GM12878 (cell line): ENCODE results near the gene MPDZ. TPM values are rescaled to one million over a fixed set of nuclear protein-coding genes. Genes with fewer than 3 reads are reported as not detected.

Source experiments
- ATAC-seq: fragments of 200-7000 bp; cut with Tn5 transposase; 3 replicates; pipeline ENCODE4 v1.9.1; 2020; ENCODE audit warnings: mild to moderate bottlenecking, moderate library complexity
- BruUV-seq: library from RNA; stranded (reverse); fragments of 400-500 nt; replicated peaks from 2 replicates; lab custom pipeline; 2021; lab: Mats Ljungman, UMichigan
- CTCF ChIA-PET: fragments of 300-600 bp; sonication (Branson Sonifier 250); formaldehyde crosslinking; extraction: SDS; loops from one replicate; lab custom pipeline; 2021; ENCODE audit warnings: inconsistent platforms; lab: Yijun Ruan, JAX
- POLR2A ChIA-PET: fragments of 350-600 bp; formaldehyde crosslinking; extraction: SDS; loops from one replicate; lab custom pipeline; 2021; ENCODE audit warnings: inconsistent platforms; lab: Charles Lee
- RAD21 ChIA-PET: fragments of 300-600 bp; sonication (Branson Sonifier 250); formaldehyde crosslinking; loops from one replicate; lab custom pipeline; 2023; ENCODE audit warnings: antibody characterized with exemption; ENCODE audit not compliant: unreplicated experiment; lab: Charles Lee
- SMC1A ChIA-PET: fragments of 300-600 bp; sonication (Branson Sonifier 250); formaldehyde crosslinking; loops from one replicate; lab custom pipeline; 2023; ENCODE audit not compliant: unreplicated experiment, uncharacterized antibody; lab: Charles Lee
- DNase-seq: peaks from one replicate; pipeline ENCODE4 v3.0.0-alpha.2; 2011; ENCODE audit warnings: low read depth, low spot score
- FAIRE-seq: peaks from 3 replicates; lab custom pipeline; 2011; peaks lifted over from hg19 to GRCh38; lab: Jason Lieb, UNC
- H2AFZ ChIP-seq: 2 replicates; pipeline ENCODE4 v1.6.0; 2011; ENCODE audit warnings: low read depth, low read length, control low read depth; ENCODE audit not compliant: control insufficient read depth
- H3K27ac ChIP-seq: 2 replicates; pipeline ENCODE4 v1.5.1; 2011; ENCODE audit warnings: control low read depth; ENCODE audit not compliant: control insufficient read depth, insufficient read depth
- H3K27me3 ChIP-seq, 2 experiments: replicated peaks in 1 of 2; 2 replicates each; pipeline versions ENCODE4 v1.6.0 to v1.6.1; 2011; ENCODE audit warnings: low read length in 1 of 2; ENCODE audit not compliant: control insufficient read depth in 2 of 2, insufficient read depth in 2 of 2
- H3K36me3 ChIP-seq, 2 experiments: 2 replicates each; pipeline ENCODE4 v1.5.1; 2011; ENCODE audit warnings: low read length in 1 of 2; ENCODE audit not compliant: control insufficient read depth in 2 of 2, insufficient read depth in 2 of 2
- H3K4me1 ChIP-seq: 2 replicates; pipeline ENCODE4 v1.6.1; 2011; ENCODE audit warnings: mild to moderate bottlenecking, low read length, moderate library complexity, mixed read lengths; ENCODE audit not compliant: control insufficient read depth, insufficient read depth
- H3K4me2 ChIP-seq: 2 replicates; pipeline ENCODE4 v1.6.0; 2011; ENCODE audit warnings: control low read depth; ENCODE audit not compliant: control insufficient read depth, insufficient read depth
- H3K4me3 ChIP-seq: fragments of 200-600 bp; sonication (generic); 2 replicates; pipeline ENCODE4 v1.5.1; 2016
- H3K79me2 ChIP-seq: 2 replicates; pipeline ENCODE4 v1.6.0; 2011; ENCODE audit warnings: low read length; ENCODE audit not compliant: control insufficient read depth, insufficient read depth
- H3K9ac ChIP-seq: 2 replicates; pipeline ENCODE4 v1.8.0; 2011; ENCODE audit warnings: low read length, control low read depth, mixed read lengths; ENCODE audit not compliant: control insufficient read depth, insufficient read depth
- H3K9me3 ChIP-seq: replicated peaks from 3 replicates; pipeline ENCODE4 v1.5.1; 2011; ENCODE audit warnings: mild to moderate bottlenecking, low read length; ENCODE audit not compliant: control insufficient read depth, insufficient read depth
- H4K20me1 ChIP-seq: 2 replicates; pipeline ENCODE4 v1.6.0; 2011; ENCODE audit not compliant: control insufficient read depth, insufficient read depth
- HDAC6 ChIP-seq: fragments of 200-600 bp; sonication (generic); IDR thresholded peaks from one replicate; pipeline ENCODE4 v1.8.0; 2017; ENCODE audit warnings: antibody characterized with exemption; ENCODE audit not compliant: unreplicated experiment
- IKZF2 ChIP-seq, 2 experiments: fragments of 450-650 bp; IDR thresholded peaks; 2 replicates each; pipeline ENCODE4 v1.6.1; 2017; ENCODE audit warnings: mild to moderate bottlenecking in 2 of 2, moderate library complexity in 2 of 2
- MTA2 ChIP-seq: fragments of 450-650 bp; IDR thresholded peaks from 2 replicates; pipeline ENCODE4 v1.6.1; 2016; ENCODE audit warnings: low read depth, mild to moderate bottlenecking, moderate library complexity
- POU2F2 ChIP-seq: IDR thresholded peaks from 3 replicates; pipeline ENCODE4 v1.6.1; 2011; ENCODE audit warnings: low read depth, mild to moderate bottlenecking, low read length, borderline replicate concordance
- RAD21 ChIP-seq: IDR thresholded peaks from 2 replicates; pipeline ENCODE4 v1.6.1; 2011; ENCODE audit warnings: mild to moderate bottlenecking, low read depth, low read length, moderate library complexity; ENCODE audit not compliant: insufficient read depth
- RAD51 ChIP-seq: fragments of 450-650 bp; IDR thresholded peaks from 2 replicates; pipeline ENCODE4 v1.6.1; 2016; ENCODE audit warnings: moderate library complexity, mild to moderate bottlenecking, inconsistent platforms
- RFX5 ChIP-seq: IDR thresholded peaks from 2 replicates; pipeline ENCODE4 v1.6.1; 2011; ENCODE audit warnings: low read depth, low read length, improper control_type of control experiment
- SPI1 ChIP-seq: IDR thresholded peaks from 2 replicates; pipeline ENCODE4 v1.6.1; 2011; ENCODE audit warnings: low read depth, mild to moderate bottlenecking, low read length, moderate library complexity, borderline replicate concordance; ENCODE audit not compliant: insufficient read depth
- SRF ChIP-seq, 2 experiments: IDR thresholded peaks; 2 replicates each; pipeline ENCODE4 v1.6.1; 2011; ENCODE audit warnings: low read depth in 2 of 2, low read length in 2 of 2, mild to moderate bottlenecking in 1 of 2, moderate library complexity in 1 of 2
- TCF7 ChIP-seq: IDR thresholded peaks from 2 replicates; pipeline ENCODE4 v1.6.1; 2014; ENCODE audit warnings: antibody characterized with exemption, borderline replicate concordance
- ZNF24 ChIP-seq: fragments of 450-650 bp; IDR thresholded peaks from 2 replicates; pipeline ENCODE4 v1.6.1; 2017; ENCODE audit warnings: antibody characterized with exemption, mild to moderate bottlenecking
- ZNF274 ChIP-seq: IDR thresholded peaks from one replicate; pipeline ENCODE4 v1.8.0; 2011; ENCODE audit not compliant: insufficient read length, insufficient read depth
- ZZZ3 ChIP-seq: IDR thresholded peaks from 2 replicates; pipeline ENCODE4 v1.6.1; 2011; ENCODE audit warnings: low read depth; ENCODE audit not compliant: control insufficient read depth, insufficient read length
- WGBS: methylation state at CpG from one replicate; pipeline ENCODE4 v1.1.6; 2016; ENCODE audit warnings: low lambda C conversion rate; ENCODE audit not compliant: insufficient replicate concordance, insufficient coverage; ENCODE audit errors: missing lambda C conversion rate; 5-methylcytosine and 5-hydroxymethylcytosine counted together
- in situ Hi-C: fragments of 300-500 bp; cut with MboI; formaldehyde crosslinking; loops from 9 replicates; pipeline ENCODE4 v1.14.3; 2018; ENCODE audit warnings: mixed read lengths
- intact Hi-C: fragments of 100-400 bp; cut with micrococcal nuclease; formaldehyde crosslinking; loops from one replicate; pipeline ENCODE4 v1.14.2; 2022; ENCODE audit not compliant: unreplicated experiment
- polyA plus RNA-seq, 11 experiments: library from polyadenylated mRNA; depleted of rRNA in 4 of 11; unstranded in 6 of 11; stranded (reverse) in 5 of 11; fragments of >200 nt; fragmentation: Nextera tagmentation in 4 of 11; fragmentation: Illumina TruSeq in 1 of 11; extraction: Ambion mirVana in 4 of 11; extraction: Trizol in 1 of 11; gene quantifications; 1 replicate in 1 of 11; 2 replicates in 10 of 11; pipeline versions ENCODE4 v1.2.1 to v1.2.3, GENCODE V29; 2011 to 2016; ENCODE audit warnings: inconsistent platforms in 2 of 11, missing spikeins in 2 of 11, low read depth in 1 of 11
- total RNA-seq, 4 experiments: library from RNA; depleted of rRNA in 3 of 4; stranded (reverse); fragments of >200 nt in 3 of 4; fragmentation: Illumina TruSeq in 1 of 4; extraction: Trizol in 1 of 4; gene quantifications; 2 replicates each; pipeline versions ENCODE4 v1.2.1 to v1.2.3, GENCODE V29; 2013 to 2021
- TF ChIP-seq, protein P1 (sequence below): IDR thresholded peaks from 2 replicates; pipeline ENCODE4 v1.6.1; 2012; ENCODE audit warnings: low read depth, low read length, improper control_type of control experiment
- TF ChIP-seq, protein P2 (sequence below): fragments of 450-650 bp; formaldehyde crosslinking; IDR thresholded peaks from 2 replicates; pipeline ENCODE4 v1.4.0; 2022; ENCODE audit warnings: mild to moderate bottlenecking, moderate library complexity
- TF ChIP-seq, protein P3 (sequence below): fragments of 450-650 bp; IDR thresholded peaks from 2 replicates; pipeline ENCODE4 v1.6.1; 2016; ENCODE audit warnings: mild to moderate bottlenecking, moderate library complexity, borderline replicate concordance

Gene MPDZ
- total and polyA plus RNA-seq, 10 of the 15 experiments (the other 5 are each of a cell fraction or from before 2014, with no cell fraction given) = 0.36 TPM; not detected in 9

DNA sequence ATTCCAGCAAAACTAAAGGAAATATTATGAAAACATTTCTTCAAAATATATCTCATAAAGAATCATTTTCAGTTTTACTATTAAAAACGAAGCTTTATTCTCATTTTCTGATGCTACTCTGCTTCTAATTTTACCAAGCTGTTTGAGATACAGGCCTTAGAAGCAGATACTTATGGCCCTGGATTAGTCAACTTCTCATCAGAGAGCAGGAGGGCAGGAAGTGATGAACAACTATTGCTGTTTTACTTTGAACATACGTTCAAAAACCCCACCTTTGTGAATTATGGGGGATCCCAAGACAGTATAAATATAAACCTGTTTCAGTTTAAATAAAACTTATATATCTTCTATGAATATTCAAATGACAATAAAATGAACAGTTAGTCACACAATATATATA, 16.0 kb downstream of the MPDZ start:
- WGBS = 2% methylated on average over 2 of the region's 2 CpGs
- no peak overlapping the region for H3K4me2 ChIP-seq
- ChIA-PET SMC1A (interaction anchor here (1.1 kb wide), 1 partner anchor 23 kb away, joined by 5 read pairs; no protein-coding TSS in a partner anchor), RAD21 (no interaction called here), CTCF (interaction anchor here (0.7 kb wide), 1 partner anchor 1427 kb away, joined by 3 read pairs; no protein-coding TSS in a partner anchor), POLR2A (interaction anchor here (0.8 kb wide), 1 partner anchor 1295 kb away, joined by 5 read pairs; no protein-coding TSS in a partner anchor)
- BruUV-seq = no TSS peak
- TF ChIP-seq TCF7 (no peak), RFX5 (no peak), ZNF274 (no peak), RAD21 (no peak), IKZF2 (IDR thresholded peaks at IDR 0.05) (no peak), SPI1 (no peak), HDAC6 (no peak), ZNF24 (no peak), RAD51 (no peak), SRF (IDR thresholded peaks at IDR 0.05; ENCODE audit: low read depth in 2 of 2, low read length in 2 of 2) (no peak), MTA2 (no peak), POU2F2 (no peak), ZZZ3 (no peak)
- TF ChIP-seq, protein P1, sequence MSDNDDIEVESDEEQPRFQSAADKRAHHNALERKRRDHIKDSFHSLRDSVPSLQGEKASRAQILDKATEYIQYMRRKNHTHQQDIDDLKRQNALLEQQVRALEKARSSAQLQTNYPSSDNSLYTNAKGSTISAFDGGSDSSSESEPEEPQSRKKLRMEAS = no peak
- TF ChIP-seq, protein P2, sequence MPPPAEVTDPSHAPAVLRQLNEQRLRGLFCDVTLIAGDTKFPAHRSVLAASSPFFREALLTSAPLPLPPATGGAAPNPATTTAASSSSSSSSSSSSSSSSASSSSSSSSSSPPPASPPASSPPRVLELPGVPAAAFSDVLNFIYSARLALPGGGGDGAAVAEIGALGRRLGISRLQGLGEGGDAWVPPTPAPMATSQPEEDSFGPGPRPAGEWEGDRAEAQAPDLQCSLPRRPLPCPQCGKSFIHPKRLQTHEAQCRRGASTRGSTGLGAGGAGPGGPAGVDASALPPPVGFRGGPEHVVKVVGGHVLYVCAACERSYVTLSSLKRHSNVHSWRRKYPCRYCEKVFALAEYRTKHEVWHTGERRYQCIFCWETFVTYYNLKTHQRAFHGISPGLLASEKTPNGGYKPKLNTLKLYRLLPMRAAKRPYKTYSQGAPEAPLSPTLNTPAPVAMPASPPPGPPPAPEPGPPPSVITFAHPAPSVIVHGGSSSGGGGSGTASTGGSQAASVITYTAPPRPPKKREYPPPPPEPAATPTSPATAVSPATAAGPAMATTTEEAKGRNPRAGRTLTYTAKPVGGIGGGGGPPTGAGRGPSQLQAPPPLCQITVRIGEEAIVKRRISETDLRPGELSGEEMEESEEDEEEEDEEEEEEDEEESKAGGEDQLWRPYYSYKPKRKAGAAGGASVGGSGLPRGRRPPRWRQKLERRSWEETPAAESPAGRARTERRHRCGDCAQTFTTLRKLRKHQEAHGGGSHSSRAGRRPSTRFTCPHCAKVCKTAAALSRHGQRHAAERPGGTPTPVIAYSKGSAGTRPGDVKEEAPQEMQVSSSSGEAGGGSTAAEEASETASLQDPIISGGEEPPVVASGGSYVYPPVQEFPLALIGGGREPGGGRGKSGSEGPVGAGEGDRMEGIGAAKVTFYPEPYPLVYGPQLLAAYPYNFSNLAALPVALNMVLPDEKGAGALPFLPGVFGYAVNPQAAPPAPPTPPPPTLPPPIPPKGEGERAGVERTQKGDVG (CRISPR knock-in tag) = no peak
- TF ChIP-seq, protein P3, sequence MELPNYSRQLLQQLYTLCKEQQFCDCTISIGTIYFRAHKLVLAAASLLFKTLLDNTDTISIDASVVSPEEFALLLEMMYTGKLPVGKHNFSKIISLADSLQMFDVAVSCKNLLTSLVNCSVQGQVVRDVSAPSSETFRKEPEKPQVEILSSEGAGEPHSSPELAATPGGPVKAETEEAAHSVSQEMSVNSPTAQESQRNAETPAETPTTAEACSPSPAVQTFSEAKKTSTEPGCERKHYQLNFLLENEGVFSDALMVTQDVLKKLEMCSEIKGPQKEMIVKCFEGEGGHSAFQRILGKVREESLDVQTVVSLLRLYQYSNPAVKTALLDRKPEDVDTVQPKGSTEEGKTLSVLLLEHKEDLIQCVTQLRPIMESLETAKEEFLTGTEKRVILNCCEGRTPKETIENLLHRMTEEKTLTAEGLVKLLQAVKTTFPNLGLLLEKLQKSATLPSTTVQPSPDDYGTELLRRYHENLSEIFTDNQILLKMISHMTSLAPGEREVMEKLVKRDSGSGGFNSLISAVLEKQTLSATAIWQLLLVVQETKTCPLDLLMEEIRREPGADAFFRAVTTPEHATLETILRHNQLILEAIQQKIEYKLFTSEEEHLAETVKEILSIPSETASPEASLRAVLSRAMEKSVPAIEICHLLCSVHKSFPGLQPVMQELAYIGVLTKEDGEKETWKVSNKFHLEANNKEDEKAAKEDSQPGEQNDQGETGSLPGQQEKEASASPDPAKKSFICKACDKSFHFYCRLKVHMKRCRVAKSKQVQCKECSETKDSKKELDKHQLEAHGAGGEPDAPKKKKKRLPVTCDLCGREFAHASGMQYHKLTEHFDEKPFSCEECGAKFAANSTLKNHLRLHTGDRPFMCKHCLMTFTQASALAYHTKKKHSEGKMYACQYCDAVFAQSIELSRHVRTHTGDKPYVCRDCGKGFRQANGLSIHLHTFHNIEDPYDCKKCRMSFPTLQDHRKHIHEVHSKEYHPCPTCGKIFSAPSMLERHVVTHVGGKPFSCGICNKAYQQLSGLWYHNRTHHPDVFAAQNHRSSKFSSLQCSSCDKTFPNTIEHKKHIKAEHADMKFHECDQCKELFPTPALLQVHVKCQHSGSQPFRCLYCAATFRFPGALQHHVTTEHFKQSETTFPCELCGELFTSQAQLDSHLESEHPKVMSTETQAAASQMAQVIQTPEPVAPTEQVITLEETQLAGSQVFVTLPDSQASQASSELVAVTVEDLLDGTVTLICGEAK = no peak
- in situ Hi-C loops = no loop called here
- H3K36me3 ChIP-seq = no peaks in the 10 kb centered on the region
- ATAC-seq = no peak
- intact Hi-C loops = no loop called here
- no peak overlapping the region for H3K4me3 ChIP-seq
- H3K27me3 ChIP-seq = no peaks in the 10 kb centered on the region
- FAIRE-seq = no peak
- H3K9ac ChIP-seq = no peak overlapping the region
- H3K4me1 ChIP-seq = no peaks in the 10 kb centered on the region
- H4K20me1 ChIP-seq = no peaks in the 10 kb centered on the region
- no peaks in the 10 kb centered on the region for H3K79me2 ChIP-seq
- DNase-seq = no peak
- H3K27ac ChIP-seq = no peak overlapping the region
- H2AFZ ChIP-seq = no peak overlapping the region
- no peaks in the 10 kb centered on the region for H3K9me3 ChIP-seq
